HFFc6 (cell line): ENCODE data around the gene ADAM15. TPM values are rescaled to one million over a fixed set of nuclear protein-coding genes. Genes with fewer than 3 reads are reported as not detected.

Experiments
- DNase-seq: peaks from one replicate; pipeline ENCODE4 v3.0.0-alpha.2; 2018
- H3K27ac Mint-ChIP-seq: 2 replicates; pipeline ENCODE4 v1.8.0; 2020; ENCODE audit warnings: mild to moderate bottlenecking, mixed read lengths
- H3K27me3 Mint-ChIP-seq: 2 replicates; pipeline ENCODE4 v1.8.0; 2021; ENCODE audit warnings: mild to moderate bottlenecking, moderate library complexity, mixed read lengths; ENCODE audit not compliant: insufficient read depth
- H3K36me3 Mint-ChIP-seq: 2 replicates; pipeline ENCODE4 v1.8.0; 2021; ENCODE audit warnings: low read depth, mixed read lengths
- H3K4me1 Mint-ChIP-seq: 2 replicates; pipeline ENCODE4 v1.8.0; 2020; ENCODE audit warnings: low read depth, mixed read lengths
- H3K4me3 Mint-ChIP-seq: 2 replicates; pipeline ENCODE4 v1.8.0; 2020; ENCODE audit warnings: mild to moderate bottlenecking, moderate library complexity, mixed read lengths
- H3K9me3 Mint-ChIP-seq: 2 replicates; pipeline ENCODE4 v1.8.0; 2020; ENCODE audit warnings: mild to moderate bottlenecking, mixed read lengths
- total RNA-seq, 6 experiments: library from RNA; stranded (reverse); fragmentation: NEBNext Ultra II Directional; extraction: Animal tissue kit (Norgen Biotek cat#: 25700); gene quantifications; 2 replicates in 1 of 6; 3 replicates in 5 of 6; pipeline ENCODE4 v1.2.3, GENCODE V29; 2021
- TF ChIP-seq, protein P1 (sequence below): fragments of 200-600 bp; sonication (generic); IDR thresholded peaks from 2 replicates; pipeline ENCODE4 v1.5.0; 2021; ENCODE audit warnings: antibody characterized with exemption, mild to moderate bottlenecking

ADAM15 gene
- total RNA-seq, 6 experiments from 2014 or later, result 51.1 to 66.9 (median 63.7) TPM

- Mint-ChIP-seq H3K4me3 (no peak overlapping the region), H3K36me3 (no peaks in the 10 kb centered on the region)
These were observed 32.0 kb downstream of the ADAM15 start for GRCh38 chr1:155083052-155083541.

GRCh38 chr1:155083865-155084721 is 33.0 kb downstream of the ADAM15 start:
- Mint-ChIP-seq H3K27me3 (peaks cover 42% of the 10 kb centered on the region), H3K36me3 (no peaks in the 10 kb centered on the region), H3K9me3 (no peaks in the 10 kb centered on the region), H3K27ac (peak overlapping the region; percentile 83; the same call in 1 of the 2 replicates), H3K4me3 (peak overlapping the region; percentile 98), H3K4me1 (peaks cover 29% of the 10 kb centered on the region)
- no peak for DNase-seq
- TF ChIP-seq, protein P1, sequence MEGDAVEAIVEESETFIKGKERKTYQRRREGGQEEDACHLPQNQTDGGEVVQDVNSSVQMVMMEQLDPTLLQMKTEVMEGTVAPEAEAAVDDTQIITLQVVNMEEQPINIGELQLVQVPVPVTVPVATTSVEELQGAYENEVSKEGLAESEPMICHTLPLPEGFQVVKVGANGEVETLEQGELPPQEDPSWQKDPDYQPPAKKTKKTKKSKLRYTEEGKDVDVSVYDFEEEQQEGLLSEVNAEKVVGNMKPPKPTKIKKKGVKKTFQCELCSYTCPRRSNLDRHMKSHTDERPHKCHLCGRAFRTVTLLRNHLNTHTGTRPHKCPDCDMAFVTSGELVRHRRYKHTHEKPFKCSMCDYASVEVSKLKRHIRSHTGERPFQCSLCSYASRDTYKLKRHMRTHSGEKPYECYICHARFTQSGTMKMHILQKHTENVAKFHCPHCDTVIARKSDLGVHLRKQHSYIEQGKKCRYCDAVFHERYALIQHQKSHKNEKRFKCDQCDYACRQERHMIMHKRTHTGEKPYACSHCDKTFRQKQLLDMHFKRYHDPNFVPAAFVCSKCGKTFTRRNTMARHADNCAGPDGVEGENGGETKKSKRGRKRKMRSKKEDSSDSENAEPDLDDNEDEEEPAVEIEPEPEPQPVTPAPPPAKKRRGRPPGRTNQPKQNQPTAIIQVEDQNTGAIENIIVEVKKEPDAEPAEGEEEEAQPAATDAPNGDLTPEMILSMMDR, result no peak

More at GRCh38 chr1:155083052-155083541, 32.0 kb downstream of the ADAM15 start:
- Mint-ChIP-seq H3K27me3 (peaks cover 39% of the 10 kb centered on the region), H3K4me1 (peaks cover 29% of the 10 kb centered on the region), H3K9me3 (no peaks in the 10 kb centered on the region), H3K27ac (no peak overlapping the region)
- TF ChIP-seq, protein P1, result no peak
- no peak for DNase-seq

- TF ChIP-seq, protein P1, result peak; percentile 88
- Mint-ChIP-seq H3K27me3 (peaks cover 34% of the 10 kb centered on the region), H3K27ac (peak overlapping the region; percentile 83), H3K36me3 (no peaks in the 10 kb centered on the region), H3K9me3 (no peaks in the 10 kb centered on the region), H3K4me3 (peak overlapping the region; percentile 98), H3K4me1 (peaks cover 21% of the 10 kb centered on the region)
- peak; percentile 89 for DNase-seq
These were observed 33.8 kb downstream of the ADAM15 start for GRCh38 chr1:155084722-155085503.

- Mint-ChIP-seq H3K4me1 (peaks cover 21% of the 10 kb centered on the region), H3K9me3 (no peaks in the 10 kb centered on the region), H3K27me3 (peaks cover 34% of the 10 kb centered on the region), H3K36me3 (no peaks in the 10 kb centered on the region), H3K4me3 (peak overlapping the region; percentile 98), H3K27ac (peak overlapping the region; percentile 83)
- DNase-seq, result peak; percentile 31
- TF ChIP-seq, protein P1, result no peak
These were observed 34.5 kb downstream of the ADAM15 start for GRCh38 chr1:155085504-155086127.

DNA sequence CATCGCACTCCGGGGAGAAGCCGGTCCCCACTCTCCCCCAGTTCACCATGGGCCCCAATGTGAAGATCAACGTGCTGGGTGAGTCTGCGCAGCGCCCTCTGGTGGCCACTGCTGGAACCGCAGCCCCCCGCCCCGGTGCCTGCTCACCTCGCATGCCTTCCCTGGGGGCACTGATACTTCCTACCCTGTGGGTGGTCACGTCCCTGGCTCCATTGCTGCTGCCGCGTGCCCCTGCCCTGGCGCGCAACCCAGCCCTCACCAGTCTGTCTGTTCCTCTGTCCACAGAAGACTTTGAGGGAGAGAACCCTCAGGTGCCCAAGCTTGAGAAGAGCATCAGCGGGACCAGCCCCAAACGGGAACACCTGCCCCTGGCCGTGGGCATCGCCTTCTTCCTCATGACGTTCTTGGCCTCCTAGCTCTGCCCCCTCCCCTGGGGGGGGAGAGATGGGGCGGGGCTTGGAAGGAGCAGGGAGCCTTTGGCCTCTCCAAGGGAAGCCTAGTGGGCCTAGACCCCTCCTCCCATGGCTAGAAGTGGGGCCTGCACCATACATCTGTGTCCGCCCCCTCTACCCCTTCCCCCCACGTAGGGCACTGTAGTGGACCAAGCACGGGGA is 35.1 kb downstream of the ADAM15 start:
- Mint-ChIP-seq H3K36me3 (no peaks in the 10 kb centered on the region), H3K4me1 (peaks cover 21% of the 10 kb centered on the region), H3K9me3 (no peaks in the 10 kb centered on the region), H3K4me3 (no peak overlapping the region), H3K27me3 (peaks cover 30% of the 10 kb centered on the region), H3K27ac (no peak overlapping the region)
- DNase-seq, result peak; percentile 28
- TF ChIP-seq, protein P1, result peak; percentile 98
